ENCODE data around the gene IGSF9B.

DNA sequence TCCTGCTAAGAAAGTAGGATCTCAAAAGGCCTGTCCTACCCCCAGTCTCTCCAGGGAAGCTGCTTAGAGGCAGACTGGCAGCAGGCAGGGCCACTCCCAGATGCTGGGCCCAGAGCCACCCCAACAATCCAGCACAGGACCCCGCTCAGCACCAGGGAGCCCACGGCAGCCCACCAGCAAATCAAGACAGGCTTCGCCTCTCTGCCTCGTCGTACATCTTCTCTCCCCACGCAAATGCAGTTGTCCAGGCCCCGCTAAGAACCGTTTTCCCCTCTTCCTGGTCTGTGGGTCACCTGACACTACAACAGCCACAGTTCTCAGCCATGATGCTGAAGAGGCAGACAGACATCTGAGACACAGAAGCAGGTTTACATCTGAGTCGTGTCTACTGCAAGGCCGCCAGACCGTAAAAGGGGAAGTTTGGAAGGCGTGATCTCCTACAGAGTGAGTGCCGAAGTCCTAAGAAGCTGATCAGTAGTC lies 51.1 kb downstream of the IGSF9B start:
- no peak for TF ChIP-seq TSHZ2 (CRISPR knock-in tag; IDR thresholded peaks at IDR 0.05)
- TF ChIP-seq TOX (CRISPR knock-in tag; IDR thresholded peaks at IDR 0.05; ENCODE audit: borderline replicate concordance) = no peak
